ENCODE data around the gene NAALADL1.

DNA sequence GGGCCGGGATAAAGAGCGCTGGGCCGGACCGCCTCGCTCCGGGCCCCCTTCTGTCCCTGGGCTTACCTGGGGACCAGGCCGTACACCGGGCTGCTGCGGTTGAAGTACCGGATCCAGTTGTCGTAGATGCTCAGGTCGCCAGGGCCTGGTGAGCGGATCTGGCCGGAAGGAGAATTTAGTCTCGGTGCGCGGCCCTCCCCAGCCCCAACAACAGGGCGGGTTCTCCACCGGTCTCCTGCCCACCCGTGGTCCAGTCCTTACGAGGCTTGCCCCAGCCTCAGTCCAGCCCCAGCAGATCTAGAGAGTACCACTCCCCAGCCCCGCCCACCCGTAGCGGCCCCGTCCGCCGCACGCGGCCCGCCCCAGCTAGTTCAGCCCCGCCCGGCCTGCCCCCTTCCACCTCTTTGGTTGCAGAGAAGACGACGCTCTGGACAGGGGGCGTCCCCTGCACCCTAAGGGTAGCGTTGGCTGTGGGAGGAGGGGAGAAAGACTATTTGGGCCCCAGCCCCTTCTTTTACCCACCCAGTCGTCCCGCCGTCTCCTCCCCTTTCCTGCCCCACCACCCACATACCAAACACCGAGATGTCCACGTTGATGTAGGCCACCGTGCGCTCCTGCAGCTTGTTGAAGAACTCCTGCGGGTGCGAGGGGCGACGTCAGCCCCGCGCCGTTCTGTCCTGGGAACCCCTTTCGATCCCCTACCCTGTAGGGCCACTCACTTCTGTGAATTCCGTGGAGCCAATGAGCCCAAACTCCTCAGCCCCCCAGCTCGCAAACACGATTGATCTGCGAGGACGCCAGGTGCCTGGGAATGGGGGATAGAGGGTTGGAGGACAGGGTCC is 10.6 kb downstream of the NAALADL1 start:
- TF ChIP-seq ZNF510 (tag by site-specific recombination; IDR thresholded peaks at IDR 0.05; ENCODE audit: insufficient replicate concordance): no peak
- no peak for TF ChIP-seq ZNF350 (tag by site-specific recombination; IDR thresholded peaks at IDR 0.05)

Data from HEK293 (cell line).